Measurements from ENCODE around the gene PAK6. TPM values are rescaled to one million over a fixed set of nuclear protein-coding genes. Genes with fewer than 3 reads are reported as not detected.

Gene PAK6
- polyA plus RNA-seq, 3 donors, result 4.5 to 6.7 (median 6.1) TPM

DNA sequence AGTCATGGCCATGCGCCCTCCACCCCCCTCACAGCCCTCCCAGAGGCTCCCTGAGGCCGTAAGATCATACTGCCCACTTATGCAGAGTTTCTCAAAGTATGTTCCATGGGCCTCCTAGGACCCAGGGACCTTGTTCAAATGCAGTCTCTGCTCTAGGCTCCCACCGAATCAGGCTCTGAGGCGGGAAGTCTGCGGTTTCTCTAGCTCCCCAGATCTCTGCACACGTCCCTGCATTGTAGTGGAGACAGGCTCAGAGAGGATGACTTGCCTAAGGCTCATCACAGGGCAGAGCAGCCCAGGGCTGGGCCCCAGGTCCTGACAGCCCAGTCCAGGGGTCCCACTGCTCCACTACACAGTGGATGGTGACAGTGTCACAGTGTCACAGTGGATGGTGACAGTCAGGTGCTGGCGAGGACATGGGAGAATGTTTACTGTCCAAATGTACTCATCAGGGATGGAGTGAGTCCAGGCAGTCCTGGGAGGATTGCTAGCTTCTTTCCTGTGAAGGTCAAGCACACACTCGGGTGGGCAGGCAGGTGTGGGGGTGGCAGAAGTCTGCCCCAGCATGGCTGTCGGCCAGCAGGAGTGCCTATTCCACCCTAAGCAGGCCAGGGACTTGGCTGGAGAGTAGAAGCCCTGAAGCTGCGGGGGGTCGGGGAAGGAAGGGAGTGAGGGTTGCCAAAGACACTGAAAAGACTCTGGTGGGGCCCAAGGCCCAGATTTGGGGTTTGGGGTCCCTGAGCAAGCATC is 31.6 kb downstream of the PAK6 start:
- no peak for DNase-seq (ENCODE audit: extremely low read depth in 1 of 11, low read depth in 9 of 11, low spot score in 4 of 11)

DNA sequence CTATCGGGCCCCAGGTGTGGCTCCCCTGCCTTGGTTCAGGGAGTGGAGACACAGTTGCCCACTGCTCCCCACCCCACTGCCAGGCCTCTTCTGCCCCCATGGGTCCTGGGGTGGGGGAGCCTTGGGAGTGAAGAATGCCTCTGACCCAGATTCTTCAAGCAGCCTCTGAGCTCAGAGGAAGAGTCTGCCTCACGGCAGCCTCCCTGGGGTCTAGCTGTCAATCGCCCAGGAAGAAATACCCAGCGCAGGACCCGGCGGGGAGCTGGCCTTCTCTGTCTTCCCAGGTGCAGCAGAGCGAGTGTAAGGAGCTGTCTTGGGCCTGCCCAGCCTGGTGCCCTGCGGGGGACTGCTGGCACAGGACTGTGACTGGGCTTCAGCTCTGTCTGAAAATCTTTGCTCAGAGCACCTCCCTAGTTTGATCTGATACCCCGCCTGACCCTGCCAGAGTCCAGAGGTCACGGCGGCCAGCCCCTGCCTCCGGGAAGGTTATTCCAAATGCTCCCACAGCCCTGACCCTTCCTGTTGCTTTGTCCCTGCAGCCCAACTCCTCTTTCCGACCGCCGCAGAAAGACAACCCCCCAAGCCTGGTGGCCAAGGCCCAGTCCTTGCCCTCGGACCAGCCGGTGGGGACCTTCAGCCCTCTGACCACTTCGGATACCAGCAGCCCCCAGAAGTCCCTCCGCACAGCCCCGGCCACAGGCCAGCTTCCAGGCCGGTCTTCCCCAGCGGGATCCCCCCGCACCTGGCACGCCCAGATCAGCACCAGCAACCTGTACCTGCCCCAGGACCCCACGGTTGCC is 33.0 kb downstream of the PAK6 start:
- no peak for DNase-seq (ENCODE audit: extremely low read depth in 1 of 11, low read depth in 9 of 11, low spot score in 4 of 11)

DNA sequence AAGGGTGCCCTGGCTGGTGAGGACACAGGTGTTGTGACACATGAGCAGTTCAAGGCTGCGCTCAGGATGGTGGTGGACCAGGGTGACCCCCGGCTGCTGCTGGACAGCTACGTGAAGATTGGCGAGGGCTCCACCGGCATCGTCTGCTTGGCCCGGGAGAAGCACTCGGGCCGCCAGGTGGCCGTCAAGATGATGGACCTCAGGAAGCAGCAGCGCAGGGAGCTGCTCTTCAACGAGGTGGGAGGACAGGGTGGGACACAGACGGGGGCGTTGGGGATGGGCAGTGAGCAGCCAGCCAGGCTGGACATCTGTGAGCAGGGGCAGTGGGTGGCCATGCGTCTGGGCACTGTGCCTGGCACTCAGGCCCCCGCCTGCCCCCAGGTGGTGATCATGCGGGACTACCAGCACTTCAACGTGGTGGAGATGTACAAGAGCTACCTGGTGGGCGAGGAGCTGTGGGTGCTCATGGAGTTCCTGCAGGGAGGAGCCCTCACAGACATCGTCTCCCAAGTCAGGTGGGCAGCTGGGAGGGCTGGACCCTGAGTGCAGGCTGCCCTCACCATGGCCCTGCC is 33.7 kb downstream of the PAK6 start:
- no peak for DNase-seq (ENCODE audit: extremely low read depth in 1 of 11, low read depth in 9 of 11, low spot score in 4 of 11)

GRCh38 chr15:40273428-40273827 is 34.6 kb downstream of the PAK6 start:
- no peak for DNase-seq (ENCODE audit: extremely low read depth in 1 of 11, low read depth in 9 of 11, low spot score in 4 of 11)

- no peak for DNase-seq (ENCODE audit: extremely low read depth in 1 of 11, low read depth in 9 of 11, low spot score in 4 of 11)
Observed at GRCh38 chr15:40274350-40275274, 35.7 kb downstream of the PAK6 start.

- no peak for DNase-seq (ENCODE audit: extremely low read depth in 1 of 11, low read depth in 9 of 11, low spot score in 4 of 11)
Observed at GRCh38 chr15:40275523-40275922, 36.7 kb downstream of the PAK6 start.

GRCh38 chr15:40275954-40276353 is 37.1 kb downstream of the PAK6 start:
- no peak for DNase-seq (ENCODE audit: extremely low read depth in 1 of 11, low read depth in 9 of 11, low spot score in 4 of 11)

DNA sequence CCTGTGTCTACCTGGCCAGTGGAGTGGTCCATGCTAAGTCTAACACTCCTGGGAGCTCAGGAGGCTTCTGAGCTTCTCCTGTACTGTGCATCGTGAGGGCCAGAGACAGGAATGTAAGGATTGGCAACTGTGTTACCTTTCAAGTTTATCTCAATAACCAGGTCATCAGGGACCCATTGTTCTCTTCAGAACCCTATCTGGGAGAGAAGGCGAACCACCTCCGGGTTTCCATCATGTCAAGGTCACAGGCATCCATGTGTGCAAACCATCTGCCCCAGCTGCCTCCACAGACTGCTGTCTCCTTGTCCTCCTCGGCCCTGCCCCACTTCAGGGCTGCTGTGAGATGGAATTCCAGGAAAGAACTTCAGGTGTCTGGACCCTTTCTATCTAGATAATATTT is 38.1 kb downstream of the PAK6 start:
- DNase-seq (ENCODE audit: extremely low read depth in 1 of 11, low read depth in 9 of 11, low spot score in 4 of 11), result no peak

GRCh38 chr15:40277471-40277870 is 38.6 kb downstream of the PAK6 start:
- no peak for DNase-seq (ENCODE audit: extremely low read depth in 1 of 11, low read depth in 9 of 11, low spot score in 4 of 11)

DNA sequence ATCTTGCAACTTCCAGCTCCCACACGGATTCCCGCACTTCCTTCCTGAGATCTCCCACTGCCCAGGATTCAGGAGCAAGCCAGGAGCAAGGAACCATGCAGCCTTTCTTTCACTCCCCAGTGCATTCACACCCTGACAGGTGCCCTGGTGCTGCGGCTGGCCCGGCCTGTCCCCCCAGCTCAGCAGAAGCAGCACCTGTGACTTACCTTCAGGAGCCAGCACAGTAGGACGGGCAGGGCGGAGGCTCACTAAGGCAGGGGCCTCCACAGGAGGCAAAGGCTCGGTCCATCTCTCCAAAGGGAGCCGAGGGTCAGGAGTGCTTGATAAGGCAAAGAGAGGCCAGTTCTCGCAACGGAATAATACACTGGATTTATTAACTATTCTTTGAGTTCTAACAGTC is 39.2 kb downstream of the PAK6 start:
- DNase-seq (ENCODE audit: extremely low read depth in 1 of 11, low read depth in 9 of 11, low spot score in 4 of 11), result no peak

DNA sequence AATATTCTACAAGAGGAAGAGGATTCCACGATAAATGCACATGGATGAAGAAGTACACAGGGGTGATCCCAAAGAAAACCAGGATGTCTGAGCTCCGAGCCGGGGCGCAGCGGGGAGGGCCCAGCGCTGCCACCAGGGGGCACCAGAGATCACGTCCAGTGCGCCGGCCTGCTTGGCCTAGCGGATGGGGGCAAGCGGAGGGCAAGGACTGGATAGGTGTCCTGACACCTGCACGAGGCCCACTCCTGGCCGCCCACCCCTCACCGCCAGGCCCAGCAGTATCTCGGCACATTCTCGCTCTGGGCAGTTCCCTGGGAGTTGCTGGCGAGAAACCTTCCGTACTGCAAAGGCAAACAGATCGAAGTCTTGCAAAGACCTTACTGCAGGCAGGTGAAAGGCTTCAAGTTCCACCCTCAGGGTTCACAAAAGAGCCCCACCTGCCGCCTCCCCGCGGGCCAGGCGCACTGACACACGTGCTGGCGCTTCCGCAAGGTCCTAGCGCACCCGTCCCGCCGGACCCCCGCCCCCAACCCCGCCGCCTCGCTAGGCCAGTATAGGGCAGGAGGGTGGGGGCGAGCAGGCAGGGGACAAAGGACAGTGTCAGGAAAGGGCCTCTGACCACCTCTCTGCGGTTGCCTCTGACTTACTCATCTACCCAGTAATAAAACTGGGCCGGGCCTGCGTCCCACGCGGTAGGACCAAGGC is 40.7 kb downstream of the PAK6 start:
- peak in 2 of 11 donors; percentile 49 to 59 for DNase-seq (ENCODE audit: extremely low read depth in 1 of 11, low read depth in 9 of 11, low spot score in 4 of 11)

GRCh38 chr15:40280260-40281056 is 41.6 kb downstream of the PAK6 start:
- no peak for DNase-seq (ENCODE audit: extremely low read depth in 1 of 11, low read depth in 9 of 11, low spot score in 4 of 11)

DNA sequence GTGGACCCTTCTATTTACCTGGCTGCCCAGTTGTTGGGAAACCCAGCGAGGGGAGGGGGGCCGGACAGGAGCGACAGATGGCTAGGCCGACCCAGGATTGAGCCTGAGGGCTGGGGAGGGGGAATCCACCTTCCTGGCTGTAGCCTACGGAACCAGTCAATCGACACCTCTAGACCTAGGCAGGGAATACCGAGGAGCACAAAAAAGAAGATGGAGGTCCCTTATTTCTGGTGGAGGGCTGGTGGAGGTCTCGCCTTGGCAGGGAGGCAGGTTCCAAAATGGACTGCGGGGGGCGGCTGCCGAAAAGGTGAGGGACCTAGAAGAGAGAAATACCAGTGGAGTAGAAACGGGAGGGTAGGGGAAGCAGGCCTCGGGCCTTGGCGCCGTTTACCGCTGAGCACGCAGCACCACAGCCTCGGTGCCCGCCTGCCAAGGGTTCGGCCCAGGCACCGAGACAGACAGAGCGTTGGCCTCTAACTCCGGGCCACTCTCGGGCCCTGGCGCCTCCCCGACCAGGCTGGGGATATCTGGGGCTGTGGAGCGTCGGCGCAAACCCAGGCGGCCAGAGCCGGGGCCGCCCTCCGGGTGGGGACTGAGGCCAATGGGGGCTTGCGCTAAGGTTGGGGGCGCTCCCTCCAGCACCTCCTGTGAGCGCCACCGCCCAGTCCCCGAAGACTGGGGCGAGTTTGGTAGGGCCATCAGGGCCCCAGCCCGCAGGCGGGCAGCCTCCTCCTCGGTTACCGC is 42.4 kb downstream of the PAK6 start:
- no peak for DNase-seq (ENCODE audit: extremely low read depth in 1 of 11, low read depth in 9 of 11, low spot score in 4 of 11)

- no peak for DNase-seq (ENCODE audit: extremely low read depth in 1 of 11, low read depth in 9 of 11, low spot score in 4 of 11)
Observed at GRCh38 chr15:40281801-40282146, 42.9 kb downstream of the PAK6 start.

DNA sequence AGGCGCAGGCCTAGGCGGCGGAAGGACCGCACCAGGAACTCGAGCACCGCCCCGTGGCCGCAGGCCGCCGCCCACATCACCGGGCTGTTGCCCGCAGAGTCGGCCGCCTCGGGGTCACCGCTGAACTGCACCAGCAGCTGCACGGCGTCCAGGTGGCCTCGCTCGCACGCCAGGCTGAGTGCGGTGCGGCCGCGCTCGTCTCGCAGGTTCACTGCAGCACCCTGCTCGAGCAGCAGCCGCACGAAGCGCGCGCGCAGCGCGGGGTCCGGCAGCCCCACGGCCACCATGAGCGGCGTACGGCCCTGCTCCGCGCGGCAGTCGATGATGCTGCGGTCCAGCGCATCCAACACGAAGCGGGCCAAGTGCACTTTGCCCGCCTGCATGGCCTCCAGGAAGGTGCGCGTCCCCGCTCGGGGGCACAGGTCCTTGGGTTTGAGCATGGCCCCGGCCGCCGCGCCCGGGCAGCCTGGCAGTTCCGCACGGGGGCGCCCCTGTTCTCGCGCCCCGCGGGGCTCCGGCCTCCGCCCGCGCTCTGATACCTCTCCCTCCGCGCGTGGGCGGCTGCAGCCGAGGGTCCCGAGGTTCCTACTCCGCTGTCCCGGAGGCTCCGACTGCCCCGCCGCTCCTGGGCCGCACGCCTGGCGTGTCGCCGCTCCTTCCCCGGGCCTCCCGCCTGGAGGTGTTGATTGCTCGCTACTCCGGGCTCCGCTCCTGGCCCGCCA is 43.4 kb downstream of the PAK6 start:
- DNase-seq (ENCODE audit: extremely low read depth in 1 of 11, low read depth in 9 of 11, low spot score in 4 of 11), result no peak

GRCh38 chr15:40282869-40283614 is 44.2 kb downstream of the PAK6 start, which contains the start of gene ANKRD63:
TSS of gene ANKRD63 (minus strand) at chr15:40283064. CDS start at chr15:40282586, 478 bp downstream.
- no peak for DNase-seq (ENCODE audit: extremely low read depth in 1 of 11, low read depth in 9 of 11, low spot score in 4 of 11)

All from renal cortex interstitium (tissue), 11 donors.